AG09309 (cell line): ENCODE measurements around the gene BMPER.
A peak's percentile ranks its signal among the peaks of the same experiment; 100 is the strongest.

Source experiments
- DNase-seq: peaks from one replicate; pipeline ENCODE4 v3.0.0-alpha.2; 2010; ENCODE audit warnings: low read depth
- H3K4me3 ChIP-seq: 2 replicates; pipeline ENCODE4 v1.5.1; 2011; ENCODE audit warnings: mild to moderate bottlenecking, low read depth, low read length, moderate library complexity; ENCODE audit not compliant: control insufficient read depth
- CTCF ChIP-seq: IDR thresholded peaks from 2 replicates; pipeline ENCODE4 v1.5.1; 2011; ENCODE audit warnings: mild to moderate bottlenecking, low read depth, low read length, inconsistent platforms; ENCODE audit not compliant: insufficient read depth, control insufficient read depth; ENCODE audit errors: missing control alignments

The BMPER gene

GRCh38 chr7:33881316-33881715 lies 24.0 kb upstream of the BMPER start:
- TF ChIP-seq CTCF = no peak
- DNase-seq = no peak
- H3K4me3 ChIP-seq = no peak overlapping the region

- DNase-seq = no peak
- no peak for TF ChIP-seq CTCF
Observed at GRCh38 chr7:33882040-33882837, 23.1 kb upstream of the BMPER start.

GRCh38 chr7:33882950-33883670 lies 22.2 kb upstream of the BMPER start:
- TF ChIP-seq CTCF = no peak
- DNase-seq = no peak

More at GRCh38 chr7:33882040-33882837, 23.1 kb upstream of the BMPER start:
- H3K4me3 ChIP-seq = no peak overlapping the region

GRCh38 chr7:33883671-33883965 lies 21.7 kb upstream of the BMPER start:
- no peak for DNase-seq
- no peak for TF ChIP-seq CTCF
- H3K4me3 ChIP-seq = no peak overlapping the region

More at GRCh38 chr7:33882950-33883670, 22.2 kb upstream of the BMPER start:
- no peak overlapping the region for H3K4me3 ChIP-seq

GRCh38 chr7:33885290-33886148 lies 19.8 kb upstream of the BMPER start:
- DNase-seq = no peak
- TF ChIP-seq CTCF = no peak
- H3K4me3 ChIP-seq = no peak overlapping the region

GRCh38 chr7:33886149-33886623 lies 19.2 kb upstream of the BMPER start:
- TF ChIP-seq CTCF = peak; percentile 39
- no peak for DNase-seq
- H3K4me3 ChIP-seq = no peak overlapping the region
